GM18498 (cell line): ENCODE results near the gene MISP.

Source experiments
- ATAC-seq: cut with Tn5 transposase; IDR thresholded peaks from one replicate; pipeline ENCODE4 v1.9.1; 2021; ENCODE audit warnings: mild to moderate bottlenecking, moderate library complexity; ENCODE audit not compliant: unreplicated experiment

MISP gene

DNA sequence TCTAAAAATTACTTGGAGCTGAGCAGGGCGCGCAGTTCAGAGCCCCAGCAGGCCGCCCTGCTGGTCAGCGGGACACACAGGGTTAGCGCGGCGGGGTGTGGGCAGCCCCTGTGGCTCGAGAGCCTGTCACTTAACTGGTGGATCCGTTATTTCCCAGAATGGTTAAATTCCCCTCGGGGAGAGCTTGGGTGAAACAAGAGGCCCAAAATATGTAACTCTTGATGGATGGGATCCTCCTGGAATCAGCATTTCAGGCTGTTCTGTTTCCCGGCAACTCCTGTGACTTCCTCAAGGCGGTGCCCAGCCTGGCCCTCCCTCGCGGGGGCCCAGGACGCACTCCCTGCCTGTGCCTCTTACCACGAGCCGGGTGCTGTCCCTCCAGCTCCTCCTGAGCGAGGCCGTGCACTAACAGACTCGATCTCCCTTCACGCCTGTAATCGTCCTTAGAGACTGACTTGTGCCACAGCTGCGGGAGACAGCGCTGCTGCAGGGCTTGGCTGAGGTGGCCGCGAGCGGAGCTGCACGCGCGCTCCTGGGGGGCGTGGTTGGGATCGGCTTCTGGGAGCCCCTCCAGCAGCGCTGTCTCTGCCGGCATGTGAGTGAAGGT is 56.0 kb downstream of the MISP start:
- ATAC-seq: no peak

DNA sequence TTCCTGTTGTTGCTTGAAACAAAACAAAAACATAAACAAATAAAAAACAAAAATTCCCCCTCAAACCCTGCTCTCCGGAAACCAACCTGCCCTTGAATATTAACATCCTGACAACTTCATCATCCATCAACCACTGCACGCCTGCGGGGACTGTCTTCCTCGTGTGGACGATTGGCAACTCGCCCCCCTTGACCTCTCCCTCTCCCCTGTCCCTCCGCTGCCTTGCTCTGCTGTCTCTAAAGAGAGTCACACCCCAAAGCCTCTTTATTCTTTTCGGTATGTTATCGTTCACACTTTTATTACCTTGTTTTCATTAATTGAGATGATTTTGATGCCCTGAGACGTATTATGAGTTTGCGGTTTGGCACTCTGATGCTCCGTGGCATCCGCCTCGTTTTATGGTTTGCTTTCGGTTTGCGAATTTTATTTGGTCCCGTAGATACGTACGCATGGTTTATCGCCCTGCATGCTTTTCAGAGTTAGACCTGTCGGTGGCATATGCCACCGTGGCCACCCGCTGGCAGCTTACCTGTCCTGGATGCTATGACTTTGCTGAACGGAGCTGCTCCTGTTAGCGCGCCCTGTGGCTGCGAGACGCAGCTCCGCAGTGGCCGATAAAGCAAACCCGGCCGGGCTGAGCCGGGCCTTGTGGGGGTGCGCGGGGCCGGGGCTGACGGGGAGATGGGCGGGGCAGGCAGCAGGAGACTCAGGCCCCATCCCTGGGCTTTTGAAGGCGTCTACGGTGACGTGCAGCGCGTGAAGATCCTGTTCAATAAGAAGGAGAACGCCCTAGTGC is 56.9 kb downstream of the MISP start:
- no peak for ATAC-seq

DNA sequence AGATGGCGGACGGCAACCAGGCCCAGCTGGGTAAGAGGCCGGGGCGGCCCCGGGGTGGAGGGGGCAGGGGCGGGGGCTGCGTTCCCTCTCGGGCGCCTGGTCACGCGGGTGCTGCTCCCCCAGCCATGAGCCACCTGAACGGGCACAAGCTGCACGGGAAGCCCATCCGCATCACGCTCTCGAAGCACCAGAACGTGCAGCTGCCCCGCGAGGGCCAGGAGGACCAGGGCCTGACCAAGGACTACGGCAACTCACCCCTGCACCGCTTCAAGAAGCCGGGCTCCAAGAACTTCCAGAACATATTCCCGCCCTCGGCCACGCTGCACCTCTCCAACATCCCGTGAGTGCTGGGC is 57.5 kb downstream of the MISP start:
- ATAC-seq: no peak

DNA sequence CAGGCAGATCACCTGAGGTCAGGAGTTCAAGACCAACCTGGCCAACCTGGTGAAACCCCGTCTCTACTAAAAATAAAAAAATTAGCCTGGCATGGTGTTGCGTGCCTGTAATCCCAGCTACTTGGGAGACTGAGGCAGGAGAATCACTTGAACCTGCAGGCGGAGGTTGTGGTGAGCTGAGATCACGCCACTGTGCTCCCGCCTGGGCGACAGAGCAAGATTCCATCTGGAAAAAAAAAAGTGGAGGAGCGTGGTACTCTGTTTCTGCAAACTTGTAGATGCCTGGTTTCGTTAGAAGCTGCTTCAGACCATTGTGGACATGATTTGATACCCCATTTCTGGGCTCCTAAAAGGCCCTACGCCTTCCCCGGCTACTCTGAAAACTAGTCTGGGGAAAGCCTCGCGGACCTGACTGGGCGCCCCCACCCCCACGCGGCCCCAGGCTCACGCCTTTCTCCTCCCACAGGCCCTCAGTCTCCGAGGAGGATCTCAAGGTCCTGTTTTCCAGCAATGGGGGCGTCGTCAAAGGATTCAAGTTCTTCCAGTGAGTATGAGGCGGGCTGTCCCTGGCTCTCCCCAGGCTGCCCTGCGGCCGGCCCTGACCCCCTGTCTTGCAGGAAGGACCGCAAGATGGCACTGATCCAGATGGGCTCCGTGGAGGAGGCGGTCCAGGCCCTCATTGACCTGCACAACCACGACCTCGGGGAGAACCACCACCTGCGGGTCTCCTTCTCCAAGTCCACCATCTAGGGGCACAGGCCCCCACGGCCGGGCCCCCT is 59.4 kb downstream of the MISP start:
- ATAC-seq: no peak

DNA sequence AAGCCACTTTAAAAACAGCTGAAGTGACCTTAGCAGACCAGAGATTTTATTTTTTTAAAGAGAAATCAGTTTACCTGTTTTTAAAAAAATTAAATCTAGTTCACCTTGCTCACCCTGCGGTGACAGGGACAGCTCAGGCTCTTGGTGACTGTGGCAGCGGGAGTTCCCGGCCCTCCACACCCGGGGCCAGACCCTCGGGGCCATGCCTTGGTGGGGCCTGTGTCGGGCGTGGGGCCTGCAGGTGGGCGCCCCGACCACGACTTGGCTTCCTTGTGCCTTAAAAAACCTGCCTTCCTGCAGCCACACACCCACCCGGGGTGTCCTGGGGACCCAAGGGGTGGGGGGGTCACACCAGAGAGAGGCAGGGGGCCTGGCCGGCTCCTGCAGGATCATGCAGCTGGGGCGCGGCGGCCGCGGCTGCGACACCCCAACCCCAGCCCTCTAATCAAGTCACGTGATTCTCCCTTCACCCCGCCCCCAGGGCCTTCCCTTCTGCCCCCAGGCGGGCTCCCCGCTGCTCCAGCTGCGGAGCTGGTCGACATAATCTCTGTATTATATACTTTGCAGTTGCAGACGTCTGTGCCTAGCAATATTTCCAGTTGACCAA is 60.1 kb downstream of the MISP start:
- no peak for ATAC-seq

DNA sequence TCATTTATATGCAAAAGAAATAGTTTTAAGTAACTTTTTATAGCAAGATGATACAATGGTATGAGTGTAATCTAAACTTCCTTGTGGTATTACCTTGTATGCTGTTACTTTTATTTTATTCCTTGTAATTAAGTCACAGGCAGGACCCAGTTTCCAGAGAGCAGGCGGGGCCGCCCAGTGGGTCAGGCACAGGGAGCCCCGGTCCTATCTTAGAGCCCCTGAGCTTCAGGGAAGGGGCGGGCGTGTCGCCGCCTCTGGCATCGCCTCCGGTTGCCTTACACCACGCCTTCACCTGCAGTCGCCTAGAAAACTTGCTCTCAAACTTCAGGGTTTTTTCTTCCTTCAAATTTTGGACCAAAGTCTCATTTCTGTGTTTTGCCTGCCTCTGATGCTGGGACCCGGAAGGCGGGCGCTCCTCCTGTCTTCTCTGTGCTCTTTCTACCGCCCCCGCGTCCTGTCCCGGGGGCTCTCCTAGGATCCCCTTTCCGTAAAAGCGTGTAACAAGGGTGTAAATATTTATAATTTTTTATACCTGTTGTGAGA is 60.7 kb downstream of the MISP start:
- ATAC-seq: no peak

DNA sequence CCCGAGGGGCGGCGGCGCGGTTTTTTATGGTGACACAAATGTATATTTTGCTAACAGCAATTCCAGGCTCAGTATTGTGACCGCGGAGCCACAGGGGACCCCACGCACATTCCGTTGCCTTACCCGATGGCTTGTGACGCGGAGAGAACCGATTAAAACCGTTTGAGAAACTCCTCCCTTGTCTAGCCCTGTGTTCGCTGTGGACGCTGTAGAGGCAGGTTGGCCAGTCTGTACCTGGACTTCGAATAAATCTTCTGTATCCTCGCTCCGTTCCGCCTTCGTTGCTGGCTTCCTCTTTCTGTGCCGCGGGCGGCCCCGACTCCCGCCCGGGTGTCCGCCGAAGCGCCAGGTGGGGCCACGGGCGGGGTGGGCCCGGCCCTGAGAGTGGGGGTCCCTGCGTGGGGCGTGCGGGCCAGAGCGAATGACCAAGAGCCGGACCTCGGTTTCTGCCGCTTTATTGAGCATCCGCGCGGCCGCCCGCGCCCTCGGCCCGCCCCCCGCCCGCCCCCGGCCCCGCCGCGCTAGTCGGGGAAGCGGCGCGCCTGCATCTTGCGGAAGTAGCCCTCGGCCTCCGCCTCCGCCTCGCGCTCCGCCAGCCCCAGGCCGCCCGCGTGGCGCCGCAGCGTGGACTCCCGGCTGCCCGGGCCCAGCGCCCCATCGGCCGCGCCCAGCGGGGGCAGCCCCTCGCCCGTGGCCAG is 61.3 kb downstream of the MISP start:
- ATAC-seq: no peak

DNA sequence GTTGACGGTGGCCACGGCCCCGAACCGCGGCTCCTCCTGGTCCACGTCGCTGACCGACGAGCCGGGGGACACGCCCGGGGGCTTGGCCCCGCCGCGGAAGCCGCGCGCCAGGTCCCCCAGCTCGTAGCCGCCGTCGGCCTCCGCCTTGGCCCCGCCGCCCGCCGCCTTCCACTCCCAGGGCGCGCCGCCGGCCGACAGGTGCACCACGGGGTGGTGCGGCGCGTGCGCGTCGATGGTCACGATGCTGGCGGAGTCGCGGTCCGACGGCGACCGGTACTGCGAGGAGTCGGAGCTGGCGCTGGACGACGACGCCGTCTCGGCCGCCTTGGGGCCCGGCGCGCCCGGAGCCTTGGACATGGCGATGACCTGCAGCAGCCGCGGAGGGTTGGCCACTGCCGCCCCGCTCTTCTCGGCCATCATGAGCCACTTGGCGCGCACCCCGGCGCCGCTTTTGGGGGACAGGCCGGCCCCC is 61.9 kb downstream of the MISP start:
- no peak for ATAC-seq

DNA sequence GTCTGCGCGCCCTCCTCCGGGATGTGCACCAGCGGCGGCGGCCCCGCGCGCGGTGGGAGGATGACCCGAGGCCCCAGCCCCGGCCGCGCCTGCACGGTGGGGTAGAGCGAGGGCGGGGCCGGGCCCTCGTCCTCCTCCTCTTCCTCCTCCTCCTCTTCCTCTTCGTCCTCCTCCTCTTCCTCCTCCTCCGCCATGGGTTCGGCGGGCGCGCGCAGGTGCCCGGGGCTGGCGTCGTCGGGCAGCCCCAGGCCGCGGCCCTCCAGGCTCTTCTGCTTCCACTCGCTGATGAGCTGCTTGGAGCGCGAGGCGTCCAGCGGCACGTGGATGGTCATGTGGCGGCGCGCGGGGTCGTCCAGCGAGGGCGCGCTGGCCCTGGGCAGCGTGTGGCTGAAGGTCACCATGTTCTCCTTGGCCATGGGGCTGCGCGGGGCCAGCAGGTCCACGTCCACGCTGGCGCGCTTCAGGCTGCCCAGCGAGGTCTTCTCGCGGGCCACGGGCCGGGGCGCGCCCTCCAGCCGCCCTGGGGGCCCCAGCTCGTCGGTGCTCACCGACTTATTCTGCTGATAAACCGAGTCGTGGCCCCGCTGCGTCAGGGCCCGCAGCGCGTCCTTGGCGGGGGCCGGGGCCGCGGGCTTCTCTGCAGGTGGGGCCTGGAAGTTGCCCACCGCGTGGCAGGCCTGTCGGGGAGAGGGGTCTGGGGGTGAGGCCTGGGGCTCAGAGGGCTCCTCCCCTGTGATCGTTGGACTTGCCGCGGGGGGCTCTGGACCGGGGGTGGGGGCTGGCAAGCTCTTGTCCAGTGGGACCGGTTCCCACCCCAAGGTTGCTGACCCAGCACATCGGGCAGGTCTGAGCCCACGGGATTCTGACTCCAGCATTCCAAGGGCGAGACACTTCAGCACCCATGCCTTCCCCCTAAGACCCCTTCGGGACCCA is 62.6 kb downstream of the MISP start:
- ATAC-seq: no peak
